ENCODE measurements around the gene COL9A3.

The COL9A3 gene

GRCh38 chr20:62812181-62812906 lies 4.5 kb upstream of the COL9A3 start:
- no peak for DNase-seq (ENCODE audit: low read depth)
- no peak overlapping the region for H3K4me3 ChIP-seq (ENCODE audit: control insufficient read depth, low read depth, low read length)
- TF ChIP-seq, protein P1, sequence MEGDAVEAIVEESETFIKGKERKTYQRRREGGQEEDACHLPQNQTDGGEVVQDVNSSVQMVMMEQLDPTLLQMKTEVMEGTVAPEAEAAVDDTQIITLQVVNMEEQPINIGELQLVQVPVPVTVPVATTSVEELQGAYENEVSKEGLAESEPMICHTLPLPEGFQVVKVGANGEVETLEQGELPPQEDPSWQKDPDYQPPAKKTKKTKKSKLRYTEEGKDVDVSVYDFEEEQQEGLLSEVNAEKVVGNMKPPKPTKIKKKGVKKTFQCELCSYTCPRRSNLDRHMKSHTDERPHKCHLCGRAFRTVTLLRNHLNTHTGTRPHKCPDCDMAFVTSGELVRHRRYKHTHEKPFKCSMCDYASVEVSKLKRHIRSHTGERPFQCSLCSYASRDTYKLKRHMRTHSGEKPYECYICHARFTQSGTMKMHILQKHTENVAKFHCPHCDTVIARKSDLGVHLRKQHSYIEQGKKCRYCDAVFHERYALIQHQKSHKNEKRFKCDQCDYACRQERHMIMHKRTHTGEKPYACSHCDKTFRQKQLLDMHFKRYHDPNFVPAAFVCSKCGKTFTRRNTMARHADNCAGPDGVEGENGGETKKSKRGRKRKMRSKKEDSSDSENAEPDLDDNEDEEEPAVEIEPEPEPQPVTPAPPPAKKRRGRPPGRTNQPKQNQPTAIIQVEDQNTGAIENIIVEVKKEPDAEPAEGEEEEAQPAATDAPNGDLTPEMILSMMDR (conservative IDR thresholded peaks at IDR 0.05; ENCODE audit: control insufficient read depth, insufficient read depth, low read depth, low read length) = no peak

- TF ChIP-seq, protein P1 (conservative IDR thresholded peaks at IDR 0.05; ENCODE audit: control insufficient read depth, insufficient read depth, low read depth, low read length) = no peak
- no peak overlapping the region for H3K4me3 ChIP-seq (ENCODE audit: control insufficient read depth, low read depth, low read length)
- no peak for DNase-seq (ENCODE audit: low read depth)
Measured at GRCh38 chr20:62812907-62813200, 4.0 kb upstream of the COL9A3 start.

GRCh38 chr20:62813588-62813987 lies 3.3 kb upstream of the COL9A3 start:
- DNase-seq (ENCODE audit: low read depth) = no peak
- TF ChIP-seq, protein P1 (conservative IDR thresholded peaks at IDR 0.05; ENCODE audit: control insufficient read depth, insufficient read depth, low read depth, low read length) = no peak
- no peak overlapping the region for H3K4me3 ChIP-seq (ENCODE audit: control insufficient read depth, low read depth, low read length)

GRCh38 chr20:62814060-62814708 lies 2.7 kb upstream of the COL9A3 start:
- DNase-seq (ENCODE audit: low read depth) = no peak
- TF ChIP-seq, protein P1 (conservative IDR thresholded peaks at IDR 0.05; ENCODE audit: control insufficient read depth, insufficient read depth, low read depth, low read length) = no peak
- no peak overlapping the region for H3K4me3 ChIP-seq (ENCODE audit: control insufficient read depth, low read depth, low read length)

DNA sequence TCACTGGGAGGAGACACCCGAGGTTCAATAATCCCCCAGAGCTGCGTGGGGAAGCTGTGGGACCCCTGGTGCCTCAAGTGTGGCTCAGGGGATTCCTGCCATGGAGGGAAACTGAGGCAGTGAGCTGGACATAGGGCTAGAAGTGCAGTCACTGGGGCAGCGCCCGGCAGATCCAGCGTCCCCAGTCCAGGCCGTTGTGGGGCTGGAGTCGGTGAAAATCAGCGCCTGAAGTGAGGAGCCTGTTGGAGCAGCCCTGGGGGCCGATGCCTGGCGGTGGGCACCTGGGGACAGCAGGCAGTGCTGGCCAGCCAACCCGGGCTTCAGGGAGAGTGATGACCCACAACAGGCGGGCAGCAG lies 2.2 kb upstream of the COL9A3 start:
- no peak for DNase-seq (ENCODE audit: low read depth)
- no peak overlapping the region for H3K4me3 ChIP-seq (ENCODE audit: control insufficient read depth, low read depth, low read length)
- TF ChIP-seq, protein P1 (conservative IDR thresholded peaks at IDR 0.05; ENCODE audit: control insufficient read depth, insufficient read depth, low read depth, low read length) = no peak

DNA sequence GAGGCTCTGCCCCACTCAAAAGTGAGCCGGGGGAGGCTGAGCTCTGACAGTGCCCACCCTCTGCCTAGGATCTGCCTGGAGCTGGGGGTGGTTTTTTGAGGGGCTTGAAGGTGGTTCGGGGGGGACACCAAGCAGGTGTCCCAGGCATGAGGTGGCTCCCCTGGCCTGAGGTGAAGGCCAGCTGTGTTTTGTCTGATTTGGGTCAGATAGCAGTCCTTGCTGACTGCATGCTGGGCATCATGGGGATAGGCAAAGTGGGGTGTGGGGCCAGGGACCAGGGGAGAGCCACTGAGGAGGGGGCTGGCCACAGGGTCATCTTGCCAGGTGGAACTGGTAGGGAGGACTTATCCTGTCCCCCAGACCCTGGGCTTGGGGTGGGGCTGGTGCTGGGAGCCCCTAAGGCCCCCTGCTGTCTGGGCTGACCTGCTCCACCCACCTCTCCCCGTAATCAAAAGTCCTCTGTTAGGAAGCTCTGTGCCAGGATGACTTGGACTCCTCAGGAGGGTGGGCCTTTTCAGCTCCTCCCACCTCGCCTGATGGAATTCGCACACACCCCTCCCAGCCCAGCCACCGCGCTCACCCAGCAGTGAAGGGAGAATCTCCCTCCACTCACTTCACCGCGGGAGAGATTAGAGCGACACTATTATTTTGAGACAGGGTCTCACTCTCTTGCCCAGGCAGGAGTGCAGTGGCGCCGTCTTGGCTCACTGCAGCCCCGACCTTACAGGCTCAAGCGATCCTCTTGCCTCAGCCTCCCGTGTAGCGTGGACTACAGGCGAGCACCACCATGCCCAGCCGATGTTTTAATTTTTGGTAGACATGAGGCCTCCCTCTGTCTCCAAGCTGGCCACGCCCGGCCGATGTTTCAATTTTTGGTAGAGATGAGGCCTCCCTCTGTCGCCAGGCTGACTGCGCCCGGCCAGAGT lies 1.5 kb upstream of the COL9A3 start:
- H3K4me3 ChIP-seq (ENCODE audit: control insufficient read depth, low read depth, low read length) = no peak overlapping the region
- peak; percentile 48 for DNase-seq (ENCODE audit: low read depth)
- TF ChIP-seq, protein P1 (conservative IDR thresholded peaks at IDR 0.05; ENCODE audit: control insufficient read depth, insufficient read depth, low read depth, low read length) = no peak
